Measurements from ENCODE around the gene RSAD2.
"Not testable (repeated sequence)": the region's sequence is repeated elsewhere in the genome, so short reads cannot be mapped to it uniquely, and the experiment has no call there.

RSAD2 gene

DNA sequence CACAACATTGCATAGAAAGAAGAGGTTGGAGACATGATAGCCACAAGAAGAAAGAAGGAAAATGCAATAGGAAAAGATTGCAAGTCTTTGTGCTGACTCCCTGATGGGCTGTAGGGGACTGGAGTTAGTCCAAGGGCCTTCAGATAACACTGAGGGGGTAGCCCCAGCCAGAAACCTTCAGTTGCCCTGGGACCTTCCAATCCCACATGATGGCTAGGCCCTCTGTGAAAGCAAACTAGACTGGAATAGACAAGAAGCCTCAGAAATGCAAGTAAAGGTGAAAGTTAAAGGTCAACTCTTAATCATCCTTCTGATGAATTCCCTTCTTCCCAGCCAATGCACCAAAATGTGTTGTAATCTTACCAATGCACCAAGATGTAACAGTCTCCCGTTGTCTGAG is 31.0 kb upstream of the RSAD2 start:
- TF ChIP-seq TAF1 (IDR thresholded peaks at IDR 0.05; ENCODE audit: borderline replicate concordance, low read depth, low read length) (no peak), POLR2A (IDR thresholded peaks at IDR 0.05; ENCODE audit: low read depth, low read length) (no peak), POLR2AphosphoS5 (IDR thresholded peaks at IDR 0.05; ENCODE audit: low read depth, low read length) (no peak)
- DNase-seq (ENCODE audit: insufficient read length) (no peak), FAIRE-seq (no peak)

DNA sequence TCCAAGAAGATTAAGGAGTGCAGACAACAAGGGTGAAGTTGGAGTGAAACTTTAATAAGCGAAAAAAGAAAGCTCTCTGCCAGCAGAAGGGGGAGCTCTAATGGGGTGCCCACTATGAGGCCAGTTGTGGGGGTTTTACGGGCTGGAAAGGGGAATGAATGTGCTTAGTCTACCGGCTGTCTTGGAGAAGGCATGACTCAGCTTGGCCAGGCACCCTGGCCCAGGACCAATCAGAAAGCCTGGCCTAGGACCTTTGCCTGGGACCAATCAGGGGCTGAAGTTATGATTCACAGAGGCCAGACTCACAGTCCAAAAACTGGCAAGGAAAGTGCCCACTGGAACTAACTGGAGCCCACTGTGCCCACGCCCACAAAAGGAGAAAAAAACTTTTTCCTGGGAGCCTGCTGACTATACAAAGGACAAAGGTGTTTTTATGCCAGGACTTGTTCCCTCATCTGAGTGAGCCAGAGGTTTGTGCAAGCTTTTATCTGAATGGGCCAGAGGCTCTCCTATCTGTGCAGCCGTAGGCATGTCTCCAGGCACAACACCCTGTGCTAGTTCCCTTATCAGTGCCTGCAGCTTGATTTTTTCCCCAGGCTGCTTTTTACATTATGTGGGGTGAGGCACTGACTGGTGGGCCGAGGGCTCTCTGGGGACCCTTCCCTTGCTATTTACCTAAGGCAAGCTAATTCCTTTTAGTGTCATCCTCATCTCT is 30.5 kb upstream of the RSAD2 start:
- FAIRE-seq, result no peak

DNA sequence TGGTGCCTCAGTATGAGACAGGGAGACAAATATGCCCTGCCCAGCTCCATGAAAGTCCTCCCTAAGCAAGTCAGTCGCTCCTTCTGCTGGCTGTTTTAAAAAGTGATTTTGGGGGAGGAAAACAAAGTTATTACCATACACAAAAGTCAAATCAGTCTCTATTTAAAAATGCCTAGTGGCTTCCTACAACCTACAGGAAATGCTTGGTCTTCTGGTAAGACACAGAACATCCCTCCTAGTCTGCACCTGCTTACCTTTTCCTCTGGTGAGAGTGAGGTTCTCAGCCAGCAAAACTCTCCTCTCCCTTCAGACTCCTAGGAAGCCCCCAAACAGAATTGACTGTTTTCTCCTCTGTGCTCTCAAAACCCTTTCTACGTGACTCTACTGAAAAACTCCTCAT is 25.4 kb upstream of the RSAD2 start:
- FAIRE-seq (no peak), DNase-seq (ENCODE audit: insufficient read length) (no peak)
- TF ChIP-seq POLR2A (IDR thresholded peaks at IDR 0.05; ENCODE audit: low read depth, low read length), result no peak
- TF ChIP-seq TAF1 (IDR thresholded peaks at IDR 0.05; ENCODE audit: borderline replicate concordance, low read depth, low read length), result no peak
- TF ChIP-seq POLR2AphosphoS5 (IDR thresholded peaks at IDR 0.05; ENCODE audit: low read depth, low read length), result no peak

More for the DNA sequence above, 30.5 kb upstream of the RSAD2 start:
- no peak for DNase-seq (ENCODE audit: insufficient read length)
- TF ChIP-seq TAF1 (IDR thresholded peaks at IDR 0.05; ENCODE audit: borderline replicate concordance, low read depth, low read length) (no peak), POLR2A (IDR thresholded peaks at IDR 0.05; ENCODE audit: low read depth, low read length) (no peak), POLR2AphosphoS5 (IDR thresholded peaks at IDR 0.05; ENCODE audit: low read depth, low read length) (no peak)

DNA sequence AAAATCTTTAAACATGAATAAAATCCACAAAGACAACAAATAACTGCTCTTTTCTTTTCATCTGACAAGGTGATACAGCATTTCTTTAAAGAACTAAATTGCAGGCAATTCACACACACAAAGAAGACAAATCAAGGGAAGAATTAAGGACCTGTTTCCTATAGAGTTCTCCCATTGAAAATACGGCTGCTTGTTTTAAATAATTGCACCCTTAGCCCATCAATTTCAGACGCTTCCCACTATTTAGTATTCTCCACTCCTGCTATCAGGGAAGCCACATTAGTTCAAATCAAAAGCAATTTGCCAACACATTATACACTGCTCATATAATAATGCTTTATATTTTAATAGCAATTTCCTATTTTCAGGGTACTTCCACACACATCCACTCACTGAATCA is 23.2 kb upstream of the RSAD2 start:
- DNase-seq (ENCODE audit: insufficient read length), result no peak
- TF ChIP-seq TAF1 (IDR thresholded peaks at IDR 0.05; ENCODE audit: borderline replicate concordance, low read depth, low read length), result no peak
- no peak for TF ChIP-seq POLR2AphosphoS5 (IDR thresholded peaks at IDR 0.05; ENCODE audit: low read depth, low read length)
- no peak for TF ChIP-seq POLR2A (IDR thresholded peaks at IDR 0.05; ENCODE audit: low read depth, low read length)
- FAIRE-seq, result no peak

DNA sequence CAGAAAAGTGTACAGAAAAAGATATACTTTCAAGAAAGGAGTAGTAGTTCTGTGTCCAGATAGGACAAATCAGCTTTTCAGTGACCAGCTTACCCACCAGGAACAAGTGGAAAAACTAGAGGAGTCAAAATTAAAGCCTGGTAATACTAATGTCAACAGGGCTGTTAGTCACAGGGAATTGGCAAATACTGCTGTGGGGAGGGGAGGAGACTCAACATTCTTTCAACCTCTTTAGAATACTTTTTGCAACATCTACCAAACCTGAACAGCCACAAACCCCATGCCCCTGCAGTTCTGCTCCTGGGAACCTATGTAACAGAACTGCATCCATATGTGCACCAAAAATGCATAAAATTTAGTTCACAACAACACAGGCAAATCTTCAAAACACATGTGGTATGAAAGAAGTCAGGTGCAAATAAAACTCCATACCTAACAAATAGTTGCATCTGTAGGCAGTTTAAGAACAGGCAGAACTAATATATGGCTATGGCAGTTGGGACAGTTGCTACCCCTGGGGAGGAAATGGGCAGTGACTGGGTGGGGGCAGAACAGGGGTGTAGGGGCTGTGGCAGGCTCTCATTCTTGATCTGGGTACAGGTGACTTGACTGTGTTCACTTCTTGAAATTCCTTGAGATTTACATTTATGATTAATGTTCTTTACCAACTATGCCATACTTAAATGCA is 21.6 kb upstream of the RSAD2 start:
- FAIRE-seq, result no peak
- DNase-seq (ENCODE audit: insufficient read length), result no peak
- no peak for TF ChIP-seq TAF1 (IDR thresholded peaks at IDR 0.05; ENCODE audit: borderline replicate concordance, low read depth, low read length)
- TF ChIP-seq POLR2A (IDR thresholded peaks at IDR 0.05; ENCODE audit: low read depth, low read length), result no peak
- TF ChIP-seq POLR2AphosphoS5 (IDR thresholded peaks at IDR 0.05; ENCODE audit: low read depth, low read length), result no peak

DNA sequence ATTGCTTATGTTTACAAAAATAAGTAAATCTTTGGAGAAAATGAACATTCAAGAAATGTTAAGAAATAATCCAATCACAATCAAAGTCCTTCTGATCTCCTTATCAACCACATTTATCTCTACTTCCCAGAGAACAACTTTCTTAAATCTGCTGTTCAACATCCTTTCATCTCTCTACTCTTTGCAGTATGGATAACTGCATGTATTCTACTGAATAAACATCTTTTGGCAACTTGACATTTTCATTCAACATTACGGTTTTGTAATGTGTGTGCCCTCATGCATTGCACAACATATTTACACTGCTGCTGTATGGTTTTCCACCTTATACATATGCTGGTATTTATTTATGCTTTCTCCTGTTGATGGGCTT is 21.0 kb upstream of the RSAD2 start:
- no peak for FAIRE-seq
- no peak for DNase-seq (ENCODE audit: insufficient read length)
- TF ChIP-seq POLR2A (IDR thresholded peaks at IDR 0.05; ENCODE audit: low read depth, low read length) (no peak), TAF1 (IDR thresholded peaks at IDR 0.05; ENCODE audit: borderline replicate concordance, low read depth, low read length) (no peak), POLR2AphosphoS5 (IDR thresholded peaks at IDR 0.05; ENCODE audit: low read depth, low read length) (no peak)

DNA sequence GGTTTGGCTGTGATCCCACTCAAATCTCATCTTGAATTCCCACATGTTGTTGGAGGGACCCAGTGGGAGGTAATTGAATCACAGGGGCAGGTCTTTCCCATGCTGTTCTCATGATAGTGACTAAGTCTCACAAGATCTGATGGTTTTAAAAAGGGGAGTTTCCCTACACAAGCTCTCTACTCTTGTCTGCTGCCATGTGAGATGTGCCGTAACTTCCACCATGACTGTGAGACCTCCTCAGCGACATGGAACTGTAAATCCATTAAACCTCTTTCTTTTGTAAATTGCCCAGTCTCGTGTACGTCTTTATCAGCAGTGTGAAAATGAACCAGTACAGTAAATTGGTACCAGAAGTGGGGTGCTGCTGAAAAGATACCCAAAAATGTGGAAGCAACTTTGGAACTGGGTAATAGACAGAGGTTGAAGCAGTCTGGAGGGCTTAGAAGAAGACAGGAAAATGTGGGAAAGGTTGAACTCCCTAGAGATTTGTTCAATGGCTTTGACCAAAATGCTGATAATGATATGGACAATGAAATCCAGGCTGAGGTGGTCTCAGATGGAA is 19.0 kb upstream of the RSAD2 start:
- not testable (repeated sequence) for FAIRE-seq; DNase-seq (ENCODE audit: insufficient read length)

DNA sequence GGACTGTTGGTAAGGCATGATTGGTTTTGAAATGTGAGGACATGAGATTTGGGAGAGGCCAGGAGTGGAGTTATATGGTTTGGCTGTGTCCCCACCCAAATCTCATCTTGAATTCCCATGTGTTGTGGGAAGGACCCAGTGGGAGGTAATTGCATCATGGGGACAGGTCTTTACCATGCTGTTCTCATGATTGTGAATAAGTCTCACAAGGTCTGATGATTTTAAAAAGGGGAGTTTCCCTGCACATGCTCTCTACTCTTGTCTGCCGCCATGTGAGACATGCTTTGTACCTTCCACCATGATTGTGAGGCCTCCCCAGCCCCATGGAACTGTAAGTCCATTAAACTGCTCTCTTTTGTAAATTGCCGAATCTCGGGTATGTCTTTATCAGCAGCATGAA is 17.3 kb upstream of the RSAD2 start:
- no peak for TF ChIP-seq POLR2AphosphoS5 (IDR thresholded peaks at IDR 0.05; ENCODE audit: low read depth, low read length)
- no peak for TF ChIP-seq POLR2A (IDR thresholded peaks at IDR 0.05; ENCODE audit: low read depth, low read length)
- no peak for TF ChIP-seq TAF1 (IDR thresholded peaks at IDR 0.05; ENCODE audit: borderline replicate concordance, low read depth, low read length)
- no peak for DNase-seq (ENCODE audit: insufficient read length)
- no peak for FAIRE-seq

DNA sequence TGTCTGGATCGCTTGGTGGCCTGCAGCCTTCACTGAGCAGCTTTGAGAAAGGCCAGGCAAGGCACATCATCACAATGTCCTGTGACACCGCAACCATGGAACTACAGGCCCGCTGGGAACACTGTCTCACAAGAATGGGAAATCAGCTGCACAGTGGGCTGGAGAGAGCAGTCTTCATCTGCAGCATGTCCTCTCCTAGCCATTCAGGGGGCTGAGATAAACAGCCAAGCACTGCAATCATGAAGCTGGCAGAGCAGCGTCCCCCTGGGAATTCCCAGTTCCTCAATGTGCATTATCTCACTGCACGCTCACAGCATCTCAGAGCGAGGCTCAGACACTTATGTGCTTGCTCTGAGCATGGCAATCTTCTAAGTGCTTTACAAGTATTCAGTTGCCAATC is 13.8 kb upstream of the RSAD2 start:
- FAIRE-seq, result no peak
- DNase-seq (ENCODE audit: insufficient read length), result no peak
- no peak for TF ChIP-seq POLR2A (IDR thresholded peaks at IDR 0.05; ENCODE audit: low read depth, low read length)
- no peak for TF ChIP-seq POLR2AphosphoS5 (IDR thresholded peaks at IDR 0.05; ENCODE audit: low read depth, low read length)
- TF ChIP-seq TAF1 (IDR thresholded peaks at IDR 0.05; ENCODE audit: borderline replicate concordance, low read depth, low read length), result no peak

DNA sequence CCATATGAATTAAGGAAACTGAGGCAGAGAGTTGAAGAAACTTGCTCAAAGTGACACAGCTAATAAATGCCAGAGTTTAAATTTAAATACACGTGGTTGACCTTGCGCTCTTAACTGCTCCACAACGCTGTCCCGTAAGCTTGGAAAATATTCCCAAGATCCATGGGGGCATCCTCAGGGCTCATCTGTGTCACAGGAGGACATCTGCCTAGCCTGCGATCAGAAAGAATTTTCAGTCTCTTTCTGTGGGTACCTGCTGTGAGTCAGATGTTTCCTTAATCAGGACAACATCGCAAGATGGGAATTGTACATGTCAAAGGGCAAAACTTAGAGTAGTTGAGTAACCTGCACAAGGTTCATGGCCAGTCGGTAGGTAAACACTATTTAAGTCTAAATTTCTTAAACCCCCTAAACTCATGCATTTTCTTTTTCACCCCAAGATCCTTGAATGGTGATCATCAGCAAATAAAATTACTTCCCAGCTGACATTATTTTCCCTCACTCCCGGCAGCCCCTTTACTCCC is 13.3 kb upstream of the RSAD2 start:
- DNase-seq (ENCODE audit: insufficient read length) (no peak), FAIRE-seq (no peak)
- TF ChIP-seq TAF1 (IDR thresholded peaks at IDR 0.05; ENCODE audit: borderline replicate concordance, low read depth, low read length) (no peak), POLR2AphosphoS5 (IDR thresholded peaks at IDR 0.05; ENCODE audit: low read depth, low read length) (no peak), POLR2A (IDR thresholded peaks at IDR 0.05; ENCODE audit: low read depth, low read length) (0 out of 2 replicates have a peak, but pooled peaks have one; percentile 7)

DNA sequence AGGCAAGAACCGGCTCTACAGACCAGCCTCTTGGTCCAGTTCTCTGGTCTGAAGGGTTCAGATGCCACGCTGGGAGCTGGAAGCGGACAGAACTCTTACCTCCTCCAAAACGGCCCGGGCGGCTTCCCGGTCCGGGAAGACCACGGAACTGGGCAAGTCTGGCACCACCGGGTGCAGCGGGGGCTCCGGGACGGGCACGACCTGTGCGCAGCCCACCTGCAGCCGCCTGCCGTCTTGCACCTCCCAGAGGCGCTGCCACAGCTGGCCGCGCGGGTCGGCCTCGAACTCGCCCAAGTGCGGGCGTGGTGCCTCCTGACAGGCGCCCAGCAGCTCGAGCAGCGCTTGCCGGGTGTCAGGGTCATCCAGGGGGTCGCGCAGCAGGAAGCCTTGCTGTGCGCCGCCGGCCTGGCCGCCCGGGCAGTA is 12.6 kb upstream of the RSAD2 start:
- TF ChIP-seq POLR2A (IDR thresholded peaks at IDR 0.05; ENCODE audit: low read depth, low read length), result no peak
- TF ChIP-seq POLR2AphosphoS5 (IDR thresholded peaks at IDR 0.05; ENCODE audit: low read depth, low read length), result no peak
- TF ChIP-seq TAF1 (IDR thresholded peaks at IDR 0.05; ENCODE audit: borderline replicate concordance, low read depth, low read length), result no peak
- DNase-seq (ENCODE audit: insufficient read length) (no peak), FAIRE-seq (no peak)
